HepG2 (cell line): ENCODE measurements around the gene FAM219A. TPM values are rescaled to one million over a fixed set of nuclear protein-coding genes. Genes with fewer than 3 reads are reported as not detected.

Source experiments
- ATAC-seq: fragments of 200-7000 bp; cut with Tn5 transposase; 3 replicates; pipeline ENCODE4 v1.9.1; 2020; ENCODE audit warnings: mild to moderate bottlenecking, moderate library complexity
- BruUV-seq: library from RNA; stranded (reverse); fragments of 400-500 nt; replicated peaks from 2 replicates; lab custom pipeline; 2021; lab: Mats Ljungman, UMichigan
- CTCF ChIA-PET: fragments of 300-600 bp; formaldehyde crosslinking; extraction: SDS; loops from one replicate; lab custom pipeline; 2021; ENCODE audit warnings: low total read pairs, inconsistent platforms, low intra/inter-chr PET ratio; lab: Yijun Ruan, JAX
- POLR2A ChIA-PET: fragments of 350-600 bp; sonication (Branson Sonifier 250); formaldehyde crosslinking; loops from one replicate; lab custom pipeline; 2020; ENCODE audit warnings: antibody characterized with exemption, inconsistent platforms; lab: Yijun Ruan, JAX
- DNase-seq: peaks from one replicate; pipeline ENCODE4 v3.0.0-alpha.2; 2015; ENCODE audit warnings: low spot score
- FAIRE-seq: peaks from 3 replicates; lab custom pipeline; 2011; peaks lifted over from hg19 to GRCh38; lab: Jason Lieb, UNC
- H2AFZ ChIP-seq: one replicate; pipeline ENCODE4 v1.6.1; 2011; ENCODE audit warnings: low read length, inconsistent platforms
- H3K27ac ChIP-seq: fragments of 300-600 bp; 3 replicates; pipeline ENCODE4 v1.8.0; 2011; ENCODE audit warnings: mixed run types, mild to moderate bottlenecking, mixed read lengths, low read length, inconsistent platforms; ENCODE audit not compliant: insufficient read depth; ENCODE audit errors: extremely low read length
- H3K27me3 ChIP-seq, 2 experiments: fragments of 200-600 bp in 1 of 2; 2 replicates in 1 of 2; 3 replicates in 1 of 2; pipeline versions ENCODE4 v1.6.0 to v1.8.0; 2011; ENCODE audit warnings: low read length in 2 of 2, mild to moderate bottlenecking in 2 of 2, moderate library complexity in 2 of 2, inconsistent platforms in 1 of 2; ENCODE audit not compliant: insufficient read depth in 2 of 2, control insufficient read depth in 1 of 2
- H3K36me3 ChIP-seq, 2 experiments: fragments of 200-600 bp in 1 of 2; replicated peaks in 1 of 2; 2 replicates in 1 of 2; 3 replicates in 1 of 2; pipeline versions ENCODE4 v1.5.1 to v1.8.0; 2011; ENCODE audit warnings: low read length in 2 of 2, inconsistent platforms in 1 of 2; ENCODE audit not compliant: insufficient read depth in 2 of 2, control insufficient read depth in 1 of 2
- H3K4me1 ChIP-seq: 2 replicates; pipeline ENCODE4 v1.5.1; 2012; ENCODE audit warnings: low read length, inconsistent platforms; ENCODE audit not compliant: insufficient read depth
- H3K4me2 ChIP-seq: 2 replicates; pipeline ENCODE4 v1.6.0; 2011; ENCODE audit warnings: low read depth, low read length, inconsistent platforms
- H3K4me3 ChIP-seq, 3 experiments: fragments of 200-600 bp in 1 of 3; sonication (generic), shearing (Covaris generic) in 1 of 3; replicated peaks in 1 of 3; 2 replicates each; pipeline ENCODE4 v1.5.1; 2011 to 2016; ENCODE audit warnings: low read length in 3 of 3, inconsistent platforms in 2 of 3, low read depth in 2 of 3, mild to moderate bottlenecking in 2 of 3, control low read depth in 1 of 3, mixed read lengths in 1 of 3; ENCODE audit not compliant: insufficient read depth in 1 of 3
- H3K79me2 ChIP-seq: one replicate; pipeline ENCODE4 v1.6.1; 2011; ENCODE audit warnings: low read length, inconsistent platforms; ENCODE audit not compliant: insufficient read depth
- H3K9ac ChIP-seq: 2 replicates; pipeline ENCODE4 v1.6.0; 2011; ENCODE audit warnings: mild to moderate bottlenecking, low read depth, low read length, inconsistent platforms; ENCODE audit not compliant: insufficient read depth
- H3K9me3 ChIP-seq: 2 replicates; pipeline ENCODE4 v1.5.1; 2012; ENCODE audit warnings: mild to moderate bottlenecking, low read length
- H4K20me1 ChIP-seq: 2 replicates; pipeline ENCODE4 v1.6.0; 2011; ENCODE audit warnings: inconsistent platforms, mild to moderate bottlenecking, low read length, moderate library complexity; ENCODE audit not compliant: insufficient read depth
- CERS6 ChIP-seq: sonication (generic); formaldehyde crosslinking; IDR thresholded peaks from 2 replicates; pipeline ENCODE4 v1.5.0; 2020; ENCODE audit warnings: missing genetic modification reagents
- GPN1 ChIP-seq: sonication (generic); formaldehyde crosslinking; IDR thresholded peaks from 2 replicates; pipeline ENCODE4 v1.5.1; 2020; ENCODE audit warnings: missing genetic modification reagents, borderline replicate concordance
- HOXA7 ChIP-seq: sonication (generic); formaldehyde crosslinking; IDR thresholded peaks from 2 replicates; pipeline ENCODE4 v1.8.1; 2022; ENCODE audit warnings: mild to moderate bottlenecking, missing genetic modification reagents, moderate library complexity
- MLLT10 ChIP-seq: sonication (generic); formaldehyde crosslinking; IDR thresholded peaks from 2 replicates; pipeline ENCODE4 v1.4.0; 2020; ENCODE audit warnings: missing genetic modification reagents
- NR2F2 ChIP-seq: IDR thresholded peaks from 2 replicates; pipeline ENCODE4 v1.6.1; 2012; ENCODE audit warnings: low read depth, inconsistent platforms, borderline replicate concordance
- RBM22 ChIP-seq: fragments of 200-400 bp; formaldehyde crosslinking; optimal IDR thresholded peaks from 2 replicates; pipeline ENCODE3; 2017; ENCODE audit warnings: mild to moderate bottlenecking, low read length, moderate library complexity
- ZMYM2 ChIP-seq: sonication (generic); formaldehyde crosslinking; IDR thresholded peaks from 2 replicates; pipeline ENCODE4 v1.8.0; 2022; ENCODE audit warnings: mild to moderate bottlenecking, missing genetic modification reagents
- ZNF350 ChIP-seq: sonication (generic); formaldehyde crosslinking; IDR thresholded peaks from 2 replicates; pipeline ENCODE4 v1.4.0; 2020; ENCODE audit warnings: mild to moderate bottlenecking, low read depth, missing genetic modification reagents, borderline replicate concordance
- ZNF589 ChIP-seq: sonication (generic); formaldehyde crosslinking; conservative IDR thresholded peaks from 2 replicates; pipeline ENCODE4 v1.8.0; 2022; ENCODE audit warnings: mild to moderate bottlenecking, moderate library complexity, missing genetic modification reagents
- ZNF615 ChIP-seq: sonication (generic); formaldehyde crosslinking; IDR thresholded peaks from 2 replicates; pipeline ENCODE4 v1.5.0; 2020; ENCODE audit warnings: mild to moderate bottlenecking, missing genetic modification reagents, borderline replicate concordance
- ZNF703 ChIP-seq: sonication (generic); formaldehyde crosslinking; IDR thresholded peaks from 2 replicates; pipeline ENCODE4 v1.5.1; 2020; ENCODE audit warnings: missing genetic modification reagents, mild to moderate bottlenecking, moderate library complexity, borderline replicate concordance
- ZNF780A ChIP-seq: sonication (generic); formaldehyde crosslinking; IDR thresholded peaks from 2 replicates; pipeline ENCODE4 v1.8.0; 2022; ENCODE audit warnings: mild to moderate bottlenecking, missing genetic modification reagents, moderate library complexity
- WGBS: methylation state at CpG from one replicate; pipeline ENCODE4 v1.1.6; 2017; ENCODE audit warnings: low lambda C conversion rate; 5-methylcytosine and 5-hydroxymethylcytosine counted together
- in situ Hi-C: cut with HindIII; loops from 2 replicates; pipeline ENCODE4 v1.10.0; 2017; ENCODE audit warnings: low pct_unique_long_range_greater_than_20kb; ENCODE audit not compliant: extremely low pct_ligation_motif_present
- intact Hi-C: fragments of 100-400 bp; cut with micrococcal nuclease; formaldehyde crosslinking; loops from one replicate; pipeline ENCODE4 v1.10.0; 2022; ENCODE audit not compliant: unreplicated experiment
- polyA plus RNA-seq, 8 experiments: library from polyadenylated mRNA; depleted of rRNA in 3 of 8; stranded (reverse) in 7 of 8; unstranded in 1 of 8; fragments of >200 nt; fragmentation: Illumina TruSeq in 4 of 8; extraction: Trizol in 4 of 8; gene quantifications; 2 replicates each; pipeline versions ENCODE4 v1.2.1 to v1.2.3, GENCODE V29; 2011 to 2016; ENCODE audit warnings: low read depth in 4 of 8, missing spikeins in 1 of 8, mixed read lengths in 1 of 8; ENCODE audit not compliant: insufficient read depth in 1 of 8
- total RNA-seq, 5 experiments: library from RNA; depleted of rRNA; stranded (reverse); fragments of >200 nt; fragmentation: Illumina TruSeq; extraction: Trizol; gene quantifications; 2 replicates each; pipeline ENCODE4 v1.2.3, GENCODE V29; 2016; ENCODE audit warnings: low read depth in 1 of 5
- TF ChIP-seq, protein P1 (sequence below): sonication (generic); formaldehyde crosslinking; IDR thresholded peaks from 2 replicates; pipeline ENCODE4 v1.9.0; 2021; ENCODE audit warnings: missing genetic modification reagents, borderline replicate concordance

Gene FAM219A
- total and polyA plus RNA-seq, 2 of the 13 experiments (the other 11 are each of a cell fraction or from before 2014, with no cell fraction given) = 3.9 to 6.4 TPM

GRCh38 chr9:34443533-34443932 lies 14.8 kb downstream of the FAM219A start:
- CTCF ChIA-PET = no interaction called here
- ATAC-seq = no peak
- 48% methylated on average over 2 of the region's 2 CpGs for WGBS

More at GRCh38 chr9:34443533-34443932, 14.8 kb downstream of the FAM219A start:
- no peaks in the 10 kb centered on the region for H3K79me2 ChIP-seq
- TF ChIP-seq ZNF589 (CRISPR knock-in tag) (no peak), ZNF350 (CRISPR knock-in tag) (no peak), RBM22 (no peak), ZMYM2 (CRISPR knock-in tag) (no peak), ZNF780A (CRISPR knock-in tag) (no peak), GPN1 (CRISPR knock-in tag) (no peak), CERS6 (CRISPR knock-in tag) (no peak), ZNF615 (no peak), ZNF703 (CRISPR knock-in tag) (no peak), NR2F2 (no peak), MLLT10 (CRISPR knock-in tag) (no peak), HOXA7 (no peak)
- TF ChIP-seq, protein P1, sequence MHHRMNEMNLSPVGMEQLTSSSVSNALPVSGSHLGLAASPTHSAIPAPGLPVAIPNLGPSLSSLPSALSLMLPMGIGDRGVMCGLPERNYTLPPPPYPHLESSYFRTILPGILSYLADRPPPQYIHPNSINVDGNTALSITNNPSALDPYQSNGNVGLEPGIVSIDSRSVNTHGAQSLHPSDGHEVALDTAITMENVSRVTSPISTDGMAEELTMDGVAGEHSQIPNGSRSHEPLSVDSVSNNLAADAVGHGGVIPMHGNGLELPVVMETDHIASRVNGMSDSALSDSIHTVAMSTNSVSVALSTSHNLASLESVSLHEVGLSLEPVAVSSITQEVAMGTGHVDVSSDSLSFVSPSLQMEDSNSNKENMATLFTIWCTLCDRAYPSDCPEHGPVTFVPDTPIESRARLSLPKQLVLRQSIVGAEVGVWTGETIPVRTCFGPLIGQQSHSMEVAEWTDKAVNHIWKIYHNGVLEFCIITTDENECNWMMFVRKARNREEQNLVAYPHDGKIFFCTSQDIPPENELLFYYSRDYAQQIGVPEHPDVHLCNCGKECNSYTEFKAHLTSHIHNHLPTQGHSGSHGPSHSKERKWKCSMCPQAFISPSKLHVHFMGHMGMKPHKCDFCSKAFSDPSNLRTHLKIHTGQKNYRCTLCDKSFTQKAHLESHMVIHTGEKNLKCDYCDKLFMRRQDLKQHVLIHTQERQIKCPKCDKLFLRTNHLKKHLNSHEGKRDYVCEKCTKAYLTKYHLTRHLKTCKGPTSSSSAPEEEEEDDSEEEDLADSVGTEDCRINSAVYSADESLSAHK (CRISPR knock-in tag) = no peak
- no peaks in the 10 kb centered on the region for H3K27me3 ChIP-seq
- H3K9ac ChIP-seq = no peak overlapping the region
- no peak overlapping the region for H3K4me3 ChIP-seq
- POLR2A ChIA-PET = no interaction called here
- no peak for DNase-seq
- BruUV-seq = no TSS peak
- intact Hi-C loops (no loop called here), in situ Hi-C loops (loop anchor here (5.0 kb wide), 1 partner anchor 159 kb away; no protein-coding TSS in a partner anchor)
- FAIRE-seq = no peak
- no peaks in the 10 kb centered on the region for H3K9me3 ChIP-seq
- H3K4me2 ChIP-seq = no peak overlapping the region
- H3K4me1 ChIP-seq = peaks cover 10% of the 10 kb centered on the region; the same call in 1 of the 2 replicates
- no peaks in the 10 kb centered on the region for H3K36me3 ChIP-seq
- no peaks in the 10 kb centered on the region for H4K20me1 ChIP-seq
- H2AFZ ChIP-seq = no peak overlapping the region
- H3K27ac ChIP-seq = no peak overlapping the region
